ENCODE data around the gene CEACAM5. TPM values are rescaled to one million over a fixed set of nuclear protein-coding genes. Genes with fewer than 3 reads are reported as not detected.
A peak's percentile ranks its signal among the peaks of the same experiment; 100 is the strongest.

Gene CEACAM5
- total and polyA plus RNA-seq, 2 of the 4 experiments (the other 2 are of a cell fraction): not detected

- H4K91ac ChIP-seq (ENCODE audit: insufficient read depth, low read depth, low read length): no peak overlapping the region
- no peaks in the 10 kb centered on the region for H3K27me3 ChIP-seq (ENCODE audit: control insufficient read depth, insufficient read depth, low read length)
- H3K9ac ChIP-seq (ENCODE audit: low read depth, low read length): no peak overlapping the region
- ChIA-PET POLR2A (ENCODE audit: unreplicated experiment) (no interaction called here), CTCF (no interaction called here)
- WGBS, 2 experiments (ENCODE audit: extremely low coverage in 2 of 2, insufficient read length in 1 of 2): 70% methylated on average over 2 of the region's 20 CpGs; no CpG with 5 or more reads in 1 of the 2 experiments
- no peak overlapping the region for H2BK5ac ChIP-seq (ENCODE audit: low read depth, low read length, poor library complexity, severe bottlenecking)
- H4K5ac ChIP-seq (ENCODE audit: low read depth, low read length): no peak overlapping the region
- no peak overlapping the region for H3K23ac ChIP-seq (ENCODE audit: low read depth, low read length)
- H3K79me1 ChIP-seq (ENCODE audit: low read depth in 1 of 2, low read length in 2 of 2): no peaks in the 10 kb centered on the region
- H3K4me1 ChIP-seq (ENCODE audit: control insufficient read depth, insufficient read depth, low read length): no peaks in the 10 kb centered on the region
- H2AFZ ChIP-seq (replicated peaks; ENCODE audit: low read length, poor library complexity): no peak overlapping the region
- no TSS peak for BruUV-seq (replicated peaks)
- in situ Hi-C loops (cut with MboI; ENCODE audit: low sequenced_read_pairs) (no loop called here), intact Hi-C loops (cut with micrococcal nuclease) (loop anchor here (2.0 kb wide), 1 partner anchor 49 kb away; no protein-coding TSS in a partner anchor), dilution Hi-C loops (cut with HindIII; ENCODE audit: low sequenced_read_pairs, unreplicated experiment) (no loop called here)
- no peaks in the 10 kb centered on the region for H3K36me3 ChIP-seq (ENCODE audit: control insufficient read depth, insufficient read depth, low read length)
- H2AK5ac ChIP-seq (ENCODE audit: low read depth, low read length): no peak overlapping the region
- ATAC-seq (ENCODE audit: low read depth): peak; percentile 53; the same call in 1 of the 2 replicates
- H3K4me3 ChIP-seq (ENCODE audit: insufficient read depth, low read depth, low read length): no peak overlapping the region
- no peak for DNase-seq
- no peak overlapping the region for H3K14ac ChIP-seq (replicated peaks; ENCODE audit: low read depth, low read length)
- H2AK9ac ChIP-seq (replicated peaks; ENCODE audit: low read depth, low read length, poor library complexity): no peak overlapping the region
- H4K8ac ChIP-seq (ENCODE audit: low read depth in 2 of 2, low read length in 2 of 2): no peak overlapping the region
- no peaks in the 10 kb centered on the region for H4K20me1 ChIP-seq (ENCODE audit: insufficient read depth, low read length)
- H2BK120ac ChIP-seq (ENCODE audit: low read depth, low read length): no peak overlapping the region
- no peak overlapping the region for H3K18ac ChIP-seq (ENCODE audit: low read depth, low read length)
- no peak overlapping the region for H3K4ac ChIP-seq (ENCODE audit: low read depth, low read length)
- H2BK20ac ChIP-seq (ENCODE audit: low read depth, low read length): no peak overlapping the region
- no peak overlapping the region for H3K56ac ChIP-seq (ENCODE audit: extremely low read depth, insufficient read depth, low read length)
- no peak overlapping the region for H2BK15ac ChIP-seq (ENCODE audit: low read depth, low read length)
- no peaks in the 10 kb centered on the region for H3K9me1 ChIP-seq (ENCODE audit: insufficient read depth, low read length)
- no peak overlapping the region for H3K27ac ChIP-seq (ENCODE audit: insufficient read depth, low read length)
- TF ChIP-seq MAFK (IDR thresholded peaks at IDR 0.05; ENCODE audit: low read depth, low read length) (no peak), USF2 (IDR thresholded peaks at IDR 0.05; ENCODE audit: low read depth, low read length) (no peak), CEBPB (IDR thresholded peaks at IDR 0.05; ENCODE audit: low read depth, low read length) (no peak), SMC3 (IDR thresholded peaks at IDR 0.05; ENCODE audit: low read depth, low read length) (0 out of 2 replicates have a peak, but pooled peaks have one; percentile 11), ELK1 (IDR thresholded peaks at IDR 0.05; ENCODE audit: borderline replicate concordance, low read depth, low read length) (no peak), RAD21 (IDR thresholded peaks at IDR 0.05; ENCODE audit: low read length) (peak; percentile 4; the same call in 1 of the 2 replicates), FOS (IDR thresholded peaks at IDR 0.05; ENCODE audit: low read depth, low read length) (no peak)
- TF ChIP-seq, protein P1, sequence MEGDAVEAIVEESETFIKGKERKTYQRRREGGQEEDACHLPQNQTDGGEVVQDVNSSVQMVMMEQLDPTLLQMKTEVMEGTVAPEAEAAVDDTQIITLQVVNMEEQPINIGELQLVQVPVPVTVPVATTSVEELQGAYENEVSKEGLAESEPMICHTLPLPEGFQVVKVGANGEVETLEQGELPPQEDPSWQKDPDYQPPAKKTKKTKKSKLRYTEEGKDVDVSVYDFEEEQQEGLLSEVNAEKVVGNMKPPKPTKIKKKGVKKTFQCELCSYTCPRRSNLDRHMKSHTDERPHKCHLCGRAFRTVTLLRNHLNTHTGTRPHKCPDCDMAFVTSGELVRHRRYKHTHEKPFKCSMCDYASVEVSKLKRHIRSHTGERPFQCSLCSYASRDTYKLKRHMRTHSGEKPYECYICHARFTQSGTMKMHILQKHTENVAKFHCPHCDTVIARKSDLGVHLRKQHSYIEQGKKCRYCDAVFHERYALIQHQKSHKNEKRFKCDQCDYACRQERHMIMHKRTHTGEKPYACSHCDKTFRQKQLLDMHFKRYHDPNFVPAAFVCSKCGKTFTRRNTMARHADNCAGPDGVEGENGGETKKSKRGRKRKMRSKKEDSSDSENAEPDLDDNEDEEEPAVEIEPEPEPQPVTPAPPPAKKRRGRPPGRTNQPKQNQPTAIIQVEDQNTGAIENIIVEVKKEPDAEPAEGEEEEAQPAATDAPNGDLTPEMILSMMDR (conservative IDR thresholded peaks at IDR 0.05; ENCODE audit: low read depth, low read length): peak; percentile 48
- no peaks in the 10 kb centered on the region for H3K9me3 ChIP-seq (ENCODE audit: control insufficient read depth, insufficient read depth, low read length)
- H3K4me2 ChIP-seq (ENCODE audit: low read depth, low read length): no peak overlapping the region; the same call in 1 of the 2 replicates
Observed at GRCh38 chr19:41691268-41691970, 17.0 kb upstream of the CEACAM5 start.

Data from IMR-90 (cell line).